Thymus (tissue), 11 donors: Measurements from ENCODE around the gene PROX1. TPM values are rescaled to one million over a fixed set of nuclear protein-coding genes. Genes with fewer than 3 reads are reported as not detected.

Source experiments
- DNase-seq, 9 donors: peaks; one replicate each; pipeline ENCODE4 v3.0.0-alpha.2; 2013; ENCODE audit warnings: low spot score in 9 of 9, low read depth in 6 of 9, missing footprints in 1 of 9
- H3K27ac ChIP-seq, 2 donors: one replicate each; pipeline ENCODE4 v1.5.1; 2013; ENCODE audit warnings: control low read depth in 1 of 2, low read depth in 1 of 2, low read length in 1 of 2, mild to moderate bottlenecking in 1 of 2, moderate library complexity in 1 of 2
- H3K27me3 ChIP-seq, 2 donors: one replicate each; pipeline ENCODE4 v1.5.1; 2013; ENCODE audit warnings: low read length in 1 of 2; ENCODE audit not compliant: control insufficient read depth in 2 of 2, insufficient read depth in 1 of 2
- H3K36me3 ChIP-seq, 2 donors: one replicate each; pipeline ENCODE4 v1.5.1; 2013; ENCODE audit warnings: low read length in 1 of 2, mild to moderate bottlenecking in 1 of 2, moderate library complexity in 1 of 2; ENCODE audit not compliant: control insufficient read depth in 2 of 2, insufficient read depth in 2 of 2
- H3K4me1 ChIP-seq, 2 donors: one replicate each; pipeline ENCODE4 v1.5.1; 2013; ENCODE audit warnings: low read length in 2 of 2; ENCODE audit not compliant: control insufficient read depth in 2 of 2, insufficient read depth in 2 of 2
- H3K4me3 ChIP-seq, 2 donors: one replicate each; pipeline ENCODE4 v1.5.1; 2013; ENCODE audit warnings: low read length in 2 of 2, control low read depth in 1 of 2, mild to moderate bottlenecking in 1 of 2
- H3K9me3 ChIP-seq, 2 donors: one replicate each; pipeline ENCODE4 v1.5.1; 2013; ENCODE audit warnings: low read length in 1 of 2, mild to moderate bottlenecking in 1 of 2; ENCODE audit not compliant: control insufficient read depth in 2 of 2, insufficient read depth in 1 of 2
- WGBS: extraction: QIAGEN DNeasy Blood & Tissue Kit; methylation state at CpG from one replicate; pipeline ENCODE4 v1.1.7; 2013; 5-methylcytosine and 5-hydroxymethylcytosine counted together
- polyA plus RNA-seq: library from polyadenylated mRNA; stranded (reverse); fragments of 200-250 nt; gene quantifications from one replicate; pipeline ENCODE4 v1.2.3, GENCODE V29; 2013
- total RNA-seq: library from RNA; stranded (reverse); fragments of 120-200 nt; gene quantifications from one replicate; pipeline ENCODE4 v1.2.4, GENCODE V29; 2013
- donor health status: healthy.

Gene PROX1
- total and polyA plus RNA-seq, 2 donors: 0.27 to 0.33 TPM

DNA sequence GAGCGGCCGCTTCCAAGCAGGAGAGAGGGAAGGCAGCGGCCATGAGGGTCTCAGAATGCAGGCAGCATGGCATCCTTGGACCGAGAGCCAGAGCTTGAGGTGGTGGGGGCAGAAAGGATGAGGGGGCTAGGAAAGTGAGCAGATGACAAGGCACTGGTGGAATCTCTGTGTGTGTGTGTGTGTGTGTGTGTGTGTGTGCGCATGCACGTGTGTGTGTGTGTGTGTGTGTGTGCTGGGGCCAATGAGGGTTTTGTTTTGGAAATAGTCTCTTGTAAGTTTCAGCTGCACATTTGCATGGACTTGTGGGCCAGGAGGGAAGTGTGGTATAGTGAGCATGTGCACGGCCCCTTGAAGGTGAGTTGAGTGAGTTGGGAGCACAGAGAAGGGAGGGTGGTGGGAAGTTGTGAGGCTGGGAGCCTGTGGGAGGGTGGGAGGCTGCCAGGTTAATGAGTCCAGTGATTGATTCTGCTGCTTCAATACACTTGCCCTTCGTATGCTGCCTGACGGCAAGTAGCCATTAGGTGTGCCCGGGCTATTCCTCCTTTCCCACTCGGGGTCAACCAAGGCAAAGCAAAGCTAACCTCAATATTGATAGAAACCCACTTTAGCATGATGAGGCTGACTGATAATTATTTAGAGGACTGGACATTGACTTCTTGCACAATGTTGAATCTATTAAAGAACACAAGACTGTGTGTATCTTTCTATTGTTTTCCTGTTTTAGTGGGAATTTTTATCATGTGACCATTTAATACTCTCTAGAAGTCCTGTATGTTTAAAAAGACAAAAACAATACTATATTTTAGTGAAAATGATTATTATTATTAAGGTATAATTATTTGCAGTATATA is 80.3 kb downstream of the PROX1 start:
- Histone ChIP-seq H3K36me3 (no peaks in the 10 kb centered on the region), H3K4me1 (no peaks in the 10 kb centered on the region), H3K4me3 (no peak overlapping the region), H3K9me3 (no peaks in the 10 kb centered on the region), H3K27me3 (peaks cover 0 to 2% of the 10 kb centered on the region in 2 donors), H3K27ac (no peak overlapping the region)
- no peak for DNase-seq
- 90% methylated on average over 11 of the region's 11 CpGs for WGBS

DNA sequence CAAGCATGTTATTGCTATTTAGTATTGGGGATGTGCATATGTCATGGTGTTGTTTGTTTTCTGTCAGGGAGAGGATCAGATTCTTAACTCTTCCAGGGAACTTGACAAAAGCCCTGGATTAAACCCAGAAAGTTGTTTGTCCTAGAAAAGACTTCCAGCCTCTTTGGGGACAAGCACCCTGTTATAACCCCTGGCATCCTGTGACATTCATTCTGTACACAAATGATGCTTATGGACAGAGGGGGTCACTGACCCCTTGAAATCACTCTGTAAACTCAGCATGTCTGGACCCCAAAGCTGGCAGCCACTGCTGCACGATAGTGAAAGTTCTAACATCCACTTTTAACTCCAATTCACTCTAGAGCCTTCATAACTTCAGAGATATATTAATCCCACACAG is 81.2 kb downstream of the PROX1 start:
- Histone ChIP-seq H3K27ac (no peak overlapping the region), H3K9me3 (no peaks in the 10 kb centered on the region), H3K4me3 (no peak overlapping the region), H3K4me1 (no peaks in the 10 kb centered on the region), H3K27me3 (peaks cover 0 to 2% of the 10 kb centered on the region in 2 donors), H3K36me3 (no peaks in the 10 kb centered on the region)
- DNase-seq: no peak
- 64% methylated on average over 1 of the region's 1 CpG for WGBS

DNA sequence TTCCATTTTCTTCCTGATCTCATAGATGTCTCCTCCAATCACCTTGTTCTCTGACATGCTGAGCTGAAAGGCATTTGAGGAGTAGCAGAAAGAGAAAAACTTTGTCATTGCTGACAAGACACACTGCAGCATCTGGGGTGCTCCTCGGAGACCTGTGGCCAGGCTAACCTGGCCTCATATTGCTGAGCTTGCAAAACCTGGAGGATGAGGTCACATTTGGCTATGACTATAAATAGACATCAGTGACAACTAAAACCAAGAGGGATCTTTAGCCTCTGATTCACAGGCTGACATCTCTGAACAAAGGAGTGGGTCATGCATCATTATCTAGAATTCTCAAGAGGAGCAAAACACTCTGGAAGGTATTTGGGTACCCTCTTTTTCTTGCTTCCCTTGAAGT is 83.7 kb downstream of the PROX1 start:
- DNase-seq: no peak
- Histone ChIP-seq H3K27me3 (no peaks in the 10 kb centered on the region), H3K4me3 (no peak overlapping the region), H3K4me1 (no peaks in the 10 kb centered on the region), H3K36me3 (no peaks in the 10 kb centered on the region), H3K9me3 (no peaks in the 10 kb centered on the region), H3K27ac (no peak overlapping the region)
- 88% methylated on average over 1 of the region's 1 CpG for WGBS

DNA sequence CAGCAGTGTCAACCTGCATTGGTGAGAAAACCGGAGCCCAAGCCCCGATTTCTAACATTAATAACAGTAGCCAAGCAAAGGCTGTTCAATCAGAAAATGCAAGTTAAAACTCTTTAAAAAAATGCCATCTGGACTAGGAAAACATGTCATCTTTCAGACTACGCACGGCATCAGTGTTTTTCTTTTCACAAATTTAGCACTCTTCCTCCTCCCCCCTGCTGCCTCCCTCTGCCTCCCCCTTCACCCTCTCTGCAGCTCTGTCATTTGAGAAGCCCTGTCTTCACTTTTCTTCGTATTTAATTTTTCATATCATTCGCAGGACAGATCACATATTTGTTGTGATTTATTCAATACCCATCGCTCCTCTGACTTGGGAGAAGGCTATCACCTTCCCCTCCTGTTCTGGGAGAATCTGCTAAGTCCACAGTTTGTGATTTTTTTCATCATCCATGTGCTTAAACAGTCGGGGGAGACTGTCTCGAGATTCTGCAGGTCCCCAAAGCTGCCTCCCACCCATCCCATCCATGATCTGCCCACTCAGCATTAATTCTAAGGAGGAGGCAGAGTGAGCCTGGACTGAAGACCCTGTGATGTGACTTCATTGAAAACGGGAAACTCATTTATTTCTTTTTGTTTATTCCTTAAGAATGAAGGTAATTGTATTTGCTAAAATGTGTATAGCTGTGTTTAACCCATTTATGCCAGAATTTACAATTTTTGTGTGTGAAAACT is 84.8 kb downstream of the PROX1 start:
- no peaks in the 10 kb centered on the region for H3K27me3 ChIP-seq
- H3K27ac ChIP-seq: no peak overlapping the region
- no peaks in the 10 kb centered on the region for H3K36me3 ChIP-seq
- H3K4me1 ChIP-seq: no peaks in the 10 kb centered on the region
- WGBS: 82% methylated on average over 10 of the region's 10 CpGs
- no peak for DNase-seq
- no peak overlapping the region for H3K4me3 ChIP-seq
- H3K9me3 ChIP-seq: no peaks in the 10 kb centered on the region

DNA sequence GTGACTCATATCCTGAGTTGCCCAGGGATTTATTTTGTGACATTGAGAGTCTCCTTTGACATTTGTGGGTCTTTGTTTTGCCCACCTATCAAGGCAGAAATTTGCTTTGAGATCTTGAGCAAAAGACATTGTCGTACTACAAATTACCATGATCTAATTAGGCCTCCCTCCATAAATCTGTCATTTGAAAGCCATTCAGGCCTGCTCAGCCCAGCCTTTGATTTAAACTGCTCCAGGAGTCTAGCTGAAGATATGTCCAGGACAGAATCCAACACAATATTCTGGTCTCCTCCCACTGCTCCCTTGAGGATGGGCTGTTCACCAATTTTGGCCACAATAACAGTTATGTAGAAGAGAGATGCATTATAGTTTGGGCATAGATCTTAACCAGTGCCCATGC is 86.7 kb downstream of the PROX1 start:
- DNase-seq: no peak
- Histone ChIP-seq H3K4me1 (no peaks in the 10 kb centered on the region), H3K27ac (no peak overlapping the region), H3K9me3 (no peaks in the 10 kb centered on the region), H3K4me3 (no peak overlapping the region), H3K27me3 (no peaks in the 10 kb centered on the region), H3K36me3 (no peaks in the 10 kb centered on the region)
- 79% methylated on average over 1 of the region's 1 CpG for WGBS

DNA sequence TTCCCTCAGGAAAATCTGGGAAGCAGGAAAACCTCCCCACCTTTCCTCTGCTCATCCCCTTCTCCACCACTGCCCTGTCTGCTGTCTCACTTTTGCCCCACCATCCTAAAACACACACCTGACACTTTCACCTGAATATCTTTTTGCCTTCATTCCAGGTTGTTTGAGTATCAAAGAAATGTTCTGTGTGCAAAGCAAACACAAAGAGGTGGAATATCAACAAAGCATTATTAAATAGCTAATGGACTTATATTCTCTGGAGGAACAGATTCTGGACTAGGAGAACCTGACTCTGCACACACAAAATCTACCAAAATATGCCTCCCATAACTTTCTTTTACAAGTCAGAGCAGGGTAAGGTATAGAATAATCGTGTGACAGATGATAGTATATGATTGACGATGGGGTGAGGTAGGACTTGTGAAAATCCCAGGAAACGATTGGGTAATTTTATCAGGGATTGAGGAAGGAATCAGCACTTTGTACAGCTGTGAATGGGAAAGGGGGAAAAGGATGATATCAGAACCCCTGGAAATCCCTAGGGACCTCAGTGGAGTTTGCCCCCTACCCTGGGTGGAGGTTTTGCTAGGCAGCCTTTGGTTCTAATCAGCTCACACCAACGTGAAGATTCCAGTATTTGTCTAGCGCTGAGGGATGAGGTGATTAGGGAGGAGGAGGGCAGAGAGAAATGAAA is 87.7 kb downstream of the PROX1 start:
- no peaks in the 10 kb centered on the region for H3K4me1 ChIP-seq
- no peaks in the 10 kb centered on the region for H3K27me3 ChIP-seq
- H3K36me3 ChIP-seq: no peaks in the 10 kb centered on the region
- DNase-seq: no peak
- H3K4me3 ChIP-seq: no peak overlapping the region
- no peaks in the 10 kb centered on the region for H3K9me3 ChIP-seq
- H3K27ac ChIP-seq: no peak overlapping the region
- 82% methylated on average over 5 of the region's 5 CpGs for WGBS

DNA sequence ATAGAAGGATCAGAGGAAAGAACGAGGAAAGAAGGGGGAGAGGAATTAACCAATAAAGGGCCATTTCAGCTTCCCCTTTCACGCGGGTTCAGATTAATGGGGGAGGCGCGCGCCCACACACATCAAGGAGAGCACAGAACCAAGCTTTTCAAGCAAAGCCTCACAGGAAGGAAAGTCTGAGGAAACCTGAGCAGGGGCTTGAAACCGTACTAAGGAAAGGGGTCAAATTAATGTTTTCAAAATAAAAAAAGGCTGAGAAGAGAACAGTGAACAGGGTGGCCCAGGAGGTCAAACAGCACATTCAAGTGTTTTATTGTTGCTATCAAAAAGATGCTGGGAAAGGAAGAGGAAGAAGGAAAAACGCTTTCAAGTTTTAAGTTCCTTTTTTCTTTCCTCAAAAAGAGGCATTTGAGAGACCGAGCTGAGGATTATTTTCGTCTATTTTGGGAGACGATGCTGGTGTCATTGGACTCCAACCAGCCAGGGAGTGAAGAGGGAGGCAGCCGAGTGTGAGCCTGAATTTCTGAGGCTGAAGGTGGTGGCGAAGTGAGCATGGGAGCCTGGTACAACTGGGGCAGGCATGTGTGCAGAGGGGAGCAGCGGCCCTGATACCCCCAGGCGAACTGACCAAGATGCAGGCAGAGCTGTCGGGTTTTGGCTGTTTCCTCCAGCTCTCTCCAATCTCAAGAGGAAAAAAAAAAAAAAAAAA is 88.4 kb downstream of the PROX1 start:
- Histone ChIP-seq H3K4me1 (no peaks in the 10 kb centered on the region), H3K4me3 (no peak overlapping the region), H3K9me3 (no peaks in the 10 kb centered on the region), H3K27ac (no peak overlapping the region), H3K27me3 (no peaks in the 10 kb centered on the region), H3K36me3 (no peaks in the 10 kb centered on the region)
- DNase-seq: no peak
- whole genome bisulfite sequencing: 73% methylated on average over 16 of the region's 16 CpGs

DNA sequence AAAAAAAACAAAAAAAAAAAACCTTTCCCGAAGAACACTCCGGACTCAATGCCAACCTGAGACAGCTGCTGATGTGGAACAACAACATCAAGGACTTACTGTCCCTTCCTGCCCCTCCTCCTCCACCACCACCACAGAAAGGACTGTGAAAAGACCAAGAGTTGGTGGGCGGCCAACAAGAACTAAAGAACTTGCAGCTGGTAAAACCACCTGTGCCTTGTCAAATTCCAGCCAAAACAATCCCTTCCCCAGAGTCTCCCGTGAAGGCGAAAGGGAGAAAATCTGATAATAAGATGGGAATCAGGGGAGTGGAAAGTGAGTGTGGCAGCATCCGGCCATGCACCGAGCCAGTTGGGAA is 88.9 kb downstream of the PROX1 start:
- H3K9me3 ChIP-seq: no peaks in the 10 kb centered on the region
- no peaks in the 10 kb centered on the region for H3K27me3 ChIP-seq
- no peak overlapping the region for H3K27ac ChIP-seq
- 91% methylated on average over 7 of the region's 7 CpGs for WGBS
- DNase-seq: no peak
- H3K36me3 ChIP-seq: no peaks in the 10 kb centered on the region
- H3K4me3 ChIP-seq: no peak overlapping the region
- no peaks in the 10 kb centered on the region for H3K4me1 ChIP-seq
